Memory B cell (primary cell): ENCODE results near the gene LOXHD1.

Source experiments
- ATAC-seq: fragments of 150-1000 bp; cut with Tn5 transposase; 2 replicates; pipeline ENCODE4 v1.10.0; 2021; ENCODE audit warnings: low read depth, mild to moderate bottlenecking, moderate library complexity
- DNase-seq, 2 donors: peaks; one replicate each; pipeline ENCODE4 v3.0.0; 2022; ENCODE audit warnings: low spot score in 2 of 2
- H3K27ac Mint-ChIP-seq: one replicate; pipeline ENCODE4 v1.8.0; 2022; ENCODE audit warnings: mild to moderate bottlenecking, moderate library complexity, mixed read lengths
- H3K27me3 Mint-ChIP-seq: one replicate; pipeline ENCODE4 v1.8.0; 2022; ENCODE audit warnings: mixed read lengths
- H3K36me3 Mint-ChIP-seq: one replicate; pipeline ENCODE4 v1.8.0; 2022; ENCODE audit warnings: mild to moderate bottlenecking, mixed read lengths
- H3K4me1 Mint-ChIP-seq: one replicate; pipeline ENCODE4 v1.8.0; 2022; ENCODE audit warnings: mixed read lengths
- H3K4me3 Mint-ChIP-seq: one replicate; pipeline ENCODE4 v1.8.0; 2022; ENCODE audit warnings: mild to moderate bottlenecking, moderate library complexity, mixed read lengths
- H3K9me3 Mint-ChIP-seq: one replicate; pipeline ENCODE4 v1.8.0; 2022; ENCODE audit warnings: mixed read lengths

Gene LOXHD1

DNA sequence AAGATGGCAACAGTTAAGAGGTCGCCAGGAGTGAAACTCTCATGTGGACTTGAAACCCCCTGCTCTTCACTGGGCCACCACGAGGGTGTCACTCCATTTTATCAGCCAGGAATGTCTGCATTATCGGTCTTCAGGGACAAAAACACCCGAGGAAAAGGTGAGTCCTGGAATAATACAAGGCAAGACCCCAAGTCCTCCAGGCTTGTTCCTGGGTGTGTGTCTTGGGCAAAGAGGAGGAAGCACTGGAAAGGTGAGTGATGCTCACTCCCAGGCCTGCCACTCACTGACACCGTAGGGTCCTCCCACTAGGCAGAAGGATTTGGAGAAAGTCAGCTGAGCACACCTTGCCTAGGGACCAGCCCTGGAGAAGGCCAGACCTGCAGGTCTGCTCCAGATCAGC is 86.9 kb downstream of the LOXHD1 start:
- no peak for ATAC-seq
- H3K27ac Mint-ChIP-seq = no peak overlapping the region
- no peak overlapping the region for H3K4me3 Mint-ChIP-seq

DNA sequence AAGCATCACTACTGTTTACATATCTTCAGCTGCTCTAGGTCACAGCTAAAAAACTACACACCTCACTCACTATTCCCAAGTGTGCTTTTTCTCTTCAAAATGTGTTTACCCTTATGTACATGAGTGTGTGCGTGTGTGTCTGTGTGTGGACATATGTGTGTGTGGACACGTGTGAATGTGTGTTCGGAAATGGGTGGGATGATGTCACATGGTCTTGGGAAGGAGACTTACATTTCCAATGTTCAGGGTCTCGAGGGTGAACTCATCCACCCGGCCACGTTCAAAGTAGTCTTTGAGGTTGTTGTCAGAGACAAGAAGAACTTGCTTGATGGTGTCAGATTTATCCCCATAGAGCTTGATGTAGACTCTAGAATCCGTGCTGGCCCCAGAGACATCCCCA is 87.8 kb downstream of the LOXHD1 start:
- Mint-ChIP-seq H3K4me1 (no peaks in the 10 kb centered on the region), H3K4me3 (no peak overlapping the region)

More for the DNA sequence above, 86.9 kb downstream of the LOXHD1 start:
- no peak for DNase-seq
- Mint-ChIP-seq H3K9me3 (no peaks in the 10 kb centered on the region), H3K27me3 (peaks cover 5% of the 10 kb centered on the region), H3K36me3 (no peaks in the 10 kb centered on the region), H3K4me1 (no peaks in the 10 kb centered on the region)

DNA sequence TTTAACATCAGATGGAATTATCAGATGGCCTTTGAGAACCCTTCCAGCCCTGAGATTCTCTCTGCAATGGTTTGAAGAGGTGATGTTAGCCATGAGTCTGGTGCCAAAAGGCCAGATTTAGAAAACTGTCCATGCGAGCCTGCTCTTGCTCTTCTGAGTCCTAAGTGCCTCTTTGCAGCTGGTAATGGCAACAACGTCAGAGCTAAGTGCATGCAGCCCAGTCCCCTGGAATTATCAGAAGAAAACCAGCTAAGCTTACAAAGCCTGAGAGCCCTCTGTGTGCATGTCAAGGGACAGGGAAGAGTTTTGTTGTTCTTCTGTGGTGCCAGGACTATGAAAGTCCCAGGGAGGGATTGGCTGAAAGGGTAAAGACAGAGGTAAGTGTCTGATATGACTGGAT is 89.8 kb downstream of the LOXHD1 start:
- Mint-ChIP-seq H3K27ac (no peak overlapping the region), H3K9me3 (no peaks in the 10 kb centered on the region), H3K27me3 (peaks cover 9% of the 10 kb centered on the region), H3K4me3 (no peak overlapping the region), H3K36me3 (no peaks in the 10 kb centered on the region), H3K4me1 (no peaks in the 10 kb centered on the region)
- no peak for DNase-seq
- ATAC-seq = no peak

More for the DNA sequence above, 87.8 kb downstream of the LOXHD1 start:
- no peak for DNase-seq
- Mint-ChIP-seq H3K9me3 (no peaks in the 10 kb centered on the region), H3K27ac (no peak overlapping the region), H3K36me3 (no peaks in the 10 kb centered on the region), H3K27me3 (peaks cover 5% of the 10 kb centered on the region)
- ATAC-seq = no peak

DNA sequence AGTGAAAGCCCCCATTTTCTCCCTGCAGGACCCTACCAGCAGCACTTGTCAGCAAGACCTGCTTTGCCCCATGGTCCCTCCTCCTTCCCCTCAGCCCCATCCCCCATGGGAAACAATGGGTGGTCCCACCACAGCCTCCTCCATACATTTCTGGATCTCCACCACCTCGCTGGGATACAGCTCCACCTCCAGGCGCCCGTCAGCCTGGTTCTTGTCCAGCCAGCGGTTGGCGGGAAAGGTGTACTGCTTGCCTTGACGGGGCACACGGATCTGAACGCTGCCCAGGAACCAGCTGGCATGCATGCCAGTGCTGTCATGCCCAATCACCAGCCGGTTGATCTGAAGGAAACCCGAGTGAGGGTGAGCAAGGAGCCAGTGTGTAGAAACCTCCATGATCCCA is 90.9 kb downstream of the LOXHD1 start:
- Mint-ChIP-seq H3K36me3 (no peaks in the 10 kb centered on the region), H3K4me1 (no peaks in the 10 kb centered on the region), H3K4me3 (no peak overlapping the region), H3K9me3 (no peaks in the 10 kb centered on the region), H3K27ac (no peak overlapping the region), H3K27me3 (peaks cover 9% of the 10 kb centered on the region)
- DNase-seq (no peak), ATAC-seq (no peak)

DNA sequence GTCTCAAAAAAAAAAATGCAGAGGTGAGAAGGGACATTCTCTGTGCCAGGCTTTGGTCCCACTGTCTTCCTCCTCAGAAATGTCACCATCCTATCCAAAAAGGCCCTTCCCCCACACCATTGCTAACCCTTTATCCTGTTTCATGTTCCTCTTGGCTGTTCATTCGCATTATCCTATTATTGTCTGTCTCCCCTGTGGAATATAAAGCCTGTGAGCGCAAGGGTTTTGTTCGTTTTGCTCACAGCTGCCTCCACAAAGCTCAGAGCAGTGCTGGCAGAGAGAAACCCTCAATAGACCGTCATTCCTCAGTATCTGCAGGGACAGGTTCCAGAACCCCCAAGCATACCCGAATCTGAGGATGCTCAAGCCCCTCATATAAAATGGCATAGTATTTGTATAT is 91.8 kb downstream of the LOXHD1 start:
- Mint-ChIP-seq H3K27ac (no peak overlapping the region), H3K4me1 (no peaks in the 10 kb centered on the region), H3K36me3 (no peaks in the 10 kb centered on the region), H3K4me3 (no peak overlapping the region), H3K27me3 (peaks cover 12% of the 10 kb centered on the region), H3K9me3 (peaks cover 2% of the 10 kb centered on the region)
- no peak for ATAC-seq
- DNase-seq = no peak

DNA sequence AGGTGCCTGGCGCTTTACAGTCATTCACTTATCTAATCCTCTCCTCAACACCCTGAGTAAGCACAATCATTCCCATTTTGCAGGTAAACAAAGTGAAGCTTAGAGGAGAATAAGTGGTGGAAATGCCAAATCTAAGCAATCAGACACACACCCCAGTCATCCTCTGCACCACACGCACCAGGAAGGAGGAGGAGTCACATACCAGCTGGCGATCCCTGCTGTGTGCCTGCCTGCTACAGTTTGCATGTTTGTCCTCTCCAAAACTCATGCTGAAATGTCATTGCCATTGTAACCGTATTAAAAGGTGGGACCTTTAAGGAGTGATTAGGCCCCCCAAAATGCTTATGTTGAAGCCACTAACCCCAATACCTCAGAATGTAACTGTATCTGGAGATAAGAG is 93.7 kb downstream of the LOXHD1 start:
- peaks cover 2% of the 10 kb centered on the region for H3K9me3 Mint-ChIP-seq
- H3K27ac Mint-ChIP-seq = no peak overlapping the region
- peaks cover 13% of the 10 kb centered on the region for H3K27me3 Mint-ChIP-seq
- H3K36me3 Mint-ChIP-seq = no peaks in the 10 kb centered on the region
- no peak for DNase-seq
- no peak for ATAC-seq
- no peaks in the 10 kb centered on the region for H3K4me1 Mint-ChIP-seq
- H3K4me3 Mint-ChIP-seq = no peak overlapping the region

DNA sequence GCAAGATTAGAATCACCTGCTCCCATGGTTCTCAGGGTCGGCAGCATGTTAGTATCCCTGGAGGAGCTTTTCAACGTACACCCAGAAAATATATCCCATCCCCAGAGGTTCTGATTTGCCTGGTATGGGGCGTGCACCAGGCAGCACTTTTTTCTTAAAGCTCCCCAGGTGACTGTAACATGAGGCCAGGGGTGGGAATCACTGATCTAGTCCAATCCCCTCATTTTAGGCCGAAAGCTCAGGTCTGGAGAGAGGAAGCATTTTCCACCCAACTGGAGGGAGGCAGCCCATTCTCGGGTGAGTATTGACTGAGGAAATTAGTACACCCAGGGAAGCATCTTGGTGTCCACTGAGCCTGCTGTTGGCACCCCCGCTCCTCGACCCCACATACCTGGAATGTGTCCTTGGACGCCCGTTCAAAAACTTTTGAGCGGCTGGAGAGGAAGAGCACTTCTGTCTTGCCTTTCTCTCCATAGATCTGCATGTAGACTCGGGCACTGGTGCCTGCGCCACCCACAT is 94.3 kb downstream of the LOXHD1 start:
- ATAC-seq (no peak), DNase-seq (no peak)
- Mint-ChIP-seq H3K4me3 (no peak overlapping the region), H3K27ac (no peak overlapping the region), H3K36me3 (no peaks in the 10 kb centered on the region), H3K9me3 (peaks cover 2% of the 10 kb centered on the region), H3K27me3 (peaks cover 13% of the 10 kb centered on the region), H3K4me1 (no peaks in the 10 kb centered on the region)

DNA sequence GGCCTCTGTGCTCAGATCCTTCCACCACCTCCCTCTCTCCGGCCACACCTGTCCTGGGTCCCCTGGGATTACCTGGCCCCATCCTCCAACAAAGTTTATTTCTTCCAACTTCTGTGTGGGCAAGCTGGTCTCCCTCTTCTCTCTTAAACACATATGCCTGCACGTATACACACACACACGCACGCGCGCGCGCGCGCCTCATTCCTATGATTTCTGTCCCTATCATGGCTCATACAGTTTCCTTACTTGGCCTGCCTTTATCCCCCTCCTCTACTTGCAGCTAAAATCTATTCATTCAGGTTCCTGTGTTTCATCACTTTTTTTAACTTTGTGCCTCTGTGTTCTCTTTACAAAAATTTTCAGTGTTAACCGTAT is 96.4 kb downstream of the LOXHD1 start:
- peaks cover 2% of the 10 kb centered on the region for H3K9me3 Mint-ChIP-seq
- no peak for ATAC-seq
- H3K27ac Mint-ChIP-seq = no peak overlapping the region
- H3K27me3 Mint-ChIP-seq = peaks cover 12% of the 10 kb centered on the region
- H3K36me3 Mint-ChIP-seq = no peaks in the 10 kb centered on the region
- no peak overlapping the region for H3K4me3 Mint-ChIP-seq
- no peaks in the 10 kb centered on the region for H3K4me1 Mint-ChIP-seq
- no peak for DNase-seq

DNA sequence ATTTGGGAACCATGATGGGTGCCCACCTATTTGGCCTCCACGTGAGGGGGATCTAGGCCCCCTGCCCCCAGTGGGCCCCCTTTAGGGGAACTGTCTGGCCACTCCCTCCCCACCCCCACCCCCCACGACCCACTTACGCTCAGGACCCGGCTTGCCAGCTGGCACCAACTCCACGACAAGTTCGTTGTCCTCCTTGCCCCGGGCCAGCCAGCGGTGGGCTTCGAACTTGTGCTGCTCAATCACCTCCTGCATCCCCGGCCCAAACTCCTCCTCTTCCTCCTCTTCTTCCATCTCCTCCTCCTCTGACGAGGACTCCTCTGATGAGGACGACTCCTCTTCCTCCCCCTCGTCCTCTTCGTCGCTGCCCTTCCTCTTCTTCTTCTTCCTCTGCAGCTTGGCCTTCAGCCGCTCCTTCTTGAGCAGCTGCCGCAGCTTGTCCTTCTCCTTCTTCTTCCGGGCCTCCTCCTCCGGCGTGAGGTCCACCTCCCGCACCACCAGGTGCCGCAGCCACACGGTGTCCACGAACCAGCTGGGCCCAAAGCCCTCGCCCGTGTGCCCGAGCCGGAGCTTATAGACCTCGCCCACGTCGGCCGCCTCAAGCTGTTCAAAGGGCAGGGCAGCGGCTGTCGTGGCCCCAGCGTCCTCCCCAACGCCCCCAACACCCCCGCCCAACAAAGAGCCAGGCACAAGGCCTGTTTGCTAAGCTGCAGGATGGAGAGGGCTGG is 96.9 kb downstream of the LOXHD1 start:
- H3K4me3 Mint-ChIP-seq = no peak overlapping the region
- H3K27me3 Mint-ChIP-seq = peaks cover 10% of the 10 kb centered on the region
- DNase-seq = no peak
- no peaks in the 10 kb centered on the region for H3K36me3 Mint-ChIP-seq
- H3K4me1 Mint-ChIP-seq = no peaks in the 10 kb centered on the region
- no peak for ATAC-seq
- H3K27ac Mint-ChIP-seq = no peak overlapping the region
- peaks cover 2% of the 10 kb centered on the region for H3K9me3 Mint-ChIP-seq

DNA sequence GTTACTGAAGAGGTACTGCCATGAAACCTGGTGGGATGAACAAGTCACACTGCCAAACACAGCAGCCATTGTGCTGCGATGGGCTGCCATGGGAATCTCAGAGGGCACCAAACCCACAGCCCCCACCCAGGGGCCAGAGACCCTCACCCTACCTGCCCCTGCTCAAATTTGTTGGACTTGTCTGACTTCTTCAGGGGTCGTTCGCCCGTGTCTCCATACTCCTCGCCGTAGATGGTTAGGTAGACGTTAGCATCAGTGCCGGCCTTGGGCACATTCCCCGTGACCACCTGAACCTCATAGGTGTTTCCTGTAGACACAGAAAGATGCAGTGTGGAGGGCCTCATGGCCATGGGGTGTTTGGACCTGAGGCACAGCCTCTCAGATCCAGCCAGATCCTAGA is 97.7 kb downstream of the LOXHD1 start:
- ATAC-seq = no peak
- no peaks in the 10 kb centered on the region for H3K4me1 Mint-ChIP-seq
- H3K27me3 Mint-ChIP-seq = peaks cover 10% of the 10 kb centered on the region
- H3K9me3 Mint-ChIP-seq = peaks cover 2% of the 10 kb centered on the region
- H3K27ac Mint-ChIP-seq = no peak overlapping the region
- DNase-seq = no peak
- no peaks in the 10 kb centered on the region for H3K36me3 Mint-ChIP-seq
- H3K4me3 Mint-ChIP-seq = no peak overlapping the region

DNA sequence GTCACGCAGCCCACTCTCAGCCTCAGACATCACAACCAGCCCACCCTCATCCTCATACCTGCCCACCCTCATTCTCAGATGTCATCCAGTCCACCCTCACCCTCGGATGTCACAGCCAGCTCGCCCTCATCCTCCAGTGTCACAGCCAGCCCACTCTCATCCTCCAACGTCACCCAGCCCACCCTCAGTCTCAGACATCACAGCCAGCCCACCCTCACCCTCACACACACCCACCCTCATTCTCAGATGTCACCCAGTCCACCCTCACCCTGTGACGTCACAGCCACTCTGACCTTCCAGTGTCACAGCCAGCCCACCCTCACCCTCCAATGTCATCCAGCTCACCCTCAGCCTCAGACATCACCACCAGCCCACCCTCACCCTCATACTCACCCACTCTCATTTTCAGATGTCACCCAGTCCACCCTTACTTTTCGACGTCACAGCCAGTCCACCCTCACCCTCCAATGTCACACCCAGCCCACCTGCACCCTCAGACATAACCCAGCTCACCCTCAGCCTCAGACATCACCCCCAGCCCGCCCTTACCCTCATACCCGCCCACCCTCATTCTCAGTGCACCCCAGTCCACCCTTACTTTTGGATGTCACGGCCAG is 100.3 kb downstream of the LOXHD1 start:
- H3K36me3 Mint-ChIP-seq = no peaks in the 10 kb centered on the region
- no peak for DNase-seq
- no peaks in the 10 kb centered on the region for H3K4me1 Mint-ChIP-seq
- no peak overlapping the region for H3K27ac Mint-ChIP-seq
- peaks cover 2% of the 10 kb centered on the region for H3K9me3 Mint-ChIP-seq
- peaks cover 9% of the 10 kb centered on the region for H3K27me3 Mint-ChIP-seq
- no peak overlapping the region for H3K4me3 Mint-ChIP-seq
- no peak for ATAC-seq

DNA sequence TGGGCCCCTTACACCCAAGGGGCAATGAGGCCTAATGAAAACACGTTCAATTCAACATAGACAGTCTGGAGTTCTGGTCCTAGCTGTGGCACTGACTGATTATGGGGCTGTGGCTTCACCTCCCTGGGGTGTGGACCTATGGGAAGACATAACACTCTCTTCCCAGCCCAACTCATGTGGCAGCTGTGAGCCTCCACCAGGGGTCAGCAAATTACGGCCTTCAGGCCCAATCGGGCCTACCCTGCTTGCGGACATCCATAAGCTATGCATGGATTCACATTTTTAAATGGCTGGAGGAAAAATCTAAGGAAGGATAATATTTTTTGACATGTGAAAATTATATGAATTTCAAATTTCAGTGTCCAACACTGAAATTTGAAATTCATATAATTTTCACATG is 101.3 kb downstream of the LOXHD1 start:
- no peak overlapping the region for H3K4me3 Mint-ChIP-seq
- H3K9me3 Mint-ChIP-seq = peaks cover 1% of the 10 kb centered on the region
- H3K4me1 Mint-ChIP-seq = no peaks in the 10 kb centered on the region
- peaks cover 8% of the 10 kb centered on the region for H3K27me3 Mint-ChIP-seq
- no peak for DNase-seq
- no peak for ATAC-seq
- no peaks in the 10 kb centered on the region for H3K36me3 Mint-ChIP-seq
- no peak overlapping the region for H3K27ac Mint-ChIP-seq

DNA sequence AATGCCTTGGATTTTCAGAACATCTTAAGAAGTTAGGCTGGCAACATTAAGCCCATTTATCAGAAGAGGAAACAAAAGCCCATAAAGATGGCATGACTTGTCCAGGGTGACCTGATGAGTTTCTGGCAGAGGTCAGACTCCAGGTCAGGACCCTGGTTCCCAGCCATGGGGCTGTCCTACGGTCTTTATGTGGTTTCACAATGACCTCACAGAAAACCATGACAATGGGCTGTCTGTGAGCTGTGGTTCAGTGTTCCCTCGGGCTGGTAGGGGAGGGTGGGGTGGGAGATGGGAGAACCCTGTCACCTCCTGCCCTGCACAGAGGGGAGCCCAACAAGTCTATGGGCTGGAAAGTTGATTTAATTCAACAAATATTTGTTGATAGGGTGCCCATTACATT is 101.8 kb downstream of the LOXHD1 start:
- no peak overlapping the region for H3K4me3 Mint-ChIP-seq
- no peaks in the 10 kb centered on the region for H3K36me3 Mint-ChIP-seq
- ATAC-seq = no peak

DNA sequence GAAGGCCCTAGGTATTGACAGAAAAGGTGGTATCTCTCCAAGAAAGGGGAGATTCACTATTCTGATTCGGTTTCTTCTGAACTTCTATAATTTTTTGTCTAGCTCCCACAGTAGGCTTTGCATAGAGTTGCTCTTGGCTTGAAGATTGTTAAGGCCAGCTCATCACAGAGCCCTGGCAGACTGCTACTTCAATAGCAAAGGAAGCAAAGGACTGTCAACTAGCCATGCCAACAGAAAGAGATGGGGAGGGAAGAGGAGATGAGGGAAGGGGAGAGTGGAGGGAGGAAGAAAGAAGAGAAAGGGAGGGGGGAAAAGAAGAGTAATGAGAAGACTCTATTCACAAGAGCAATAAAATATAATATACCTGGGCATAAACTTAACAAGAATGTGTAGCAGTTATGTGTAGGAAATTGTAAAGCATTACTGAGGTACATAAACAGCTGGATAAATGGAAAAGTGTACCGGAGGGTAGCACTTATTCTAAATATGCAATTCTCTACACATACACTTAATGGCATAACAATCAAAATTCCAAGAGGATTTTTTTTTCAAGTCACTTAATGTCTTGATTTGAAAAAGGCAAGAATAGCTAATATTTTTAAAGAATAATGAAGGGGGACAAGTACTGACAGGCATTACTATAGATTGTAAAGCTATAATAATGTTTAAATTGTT is 102.5 kb downstream of the LOXHD1 start:
- H3K9me3 Mint-ChIP-seq = no peaks in the 10 kb centered on the region
- DNase-seq (no peak), ATAC-seq (no peak)
- H3K4me1 Mint-ChIP-seq = no peaks in the 10 kb centered on the region
- no peak overlapping the region for H3K4me3 Mint-ChIP-seq
- peaks cover 5% of the 10 kb centered on the region for H3K27me3 Mint-ChIP-seq
- H3K36me3 Mint-ChIP-seq = no peaks in the 10 kb centered on the region
- no peak overlapping the region for H3K27ac Mint-ChIP-seq

More for the DNA sequence above, 101.8 kb downstream of the LOXHD1 start:
- H3K27ac Mint-ChIP-seq = no peak overlapping the region
- peaks cover 6% of the 10 kb centered on the region for H3K27me3 Mint-ChIP-seq
- no peaks in the 10 kb centered on the region for H3K4me1 Mint-ChIP-seq
- DNase-seq = no peak
- no peaks in the 10 kb centered on the region for H3K9me3 Mint-ChIP-seq
